Activated CD4-positive, alpha-beta memory T cell treated with anti-CD3 and anti-CD28 coated beads, Interleukin-2, amount 10 ng/mL, durations not matched to agents 7 days and 5 days (primary cell): ENCODE results near the gene PLA2G4E. TPM values are rescaled to one million over a fixed set of nuclear protein-coding genes. Genes with fewer than 3 reads are reported as not detected.
A peak's percentile ranks its signal among the peaks of the same experiment; 100 is the strongest.

Experiments used
- CTCF ChIA-PET: fragments of 350-600 bp; sonication (Branson Sonifier 250); formaldehyde crosslinking; loops from one replicate; lab custom pipeline; 2021; ENCODE audit warnings: antibody characterized with exemption, inconsistent platforms; lab: Charles Lee
- POLR2A ChIA-PET: fragments of 350-600 bp; sonication (Branson Sonifier 250); formaldehyde crosslinking; loops from one replicate; lab custom pipeline; 2021; ENCODE audit warnings: antibody characterized with exemption; lab: Charles Lee
- DNase-seq: peaks from one replicate; pipeline ENCODE4 v3.0.0-alpha.2; 2020
- H3K27ac Mint-ChIP-seq: one replicate; pipeline ENCODE4 v1.8.0; 2021; ENCODE audit warnings: mild to moderate bottlenecking, mixed read lengths
- H3K27me3 Mint-ChIP-seq: one replicate; pipeline ENCODE4 v1.8.0; 2021; ENCODE audit warnings: mixed read lengths
- H3K36me3 Mint-ChIP-seq: one replicate; pipeline ENCODE4 v1.8.0; 2021; ENCODE audit warnings: low read depth, mixed read lengths
- H3K4me1 Mint-ChIP-seq: one replicate; pipeline ENCODE4 v1.8.0; 2021; ENCODE audit warnings: mixed read lengths
- H3K4me3 Mint-ChIP-seq: one replicate; pipeline ENCODE4 v1.8.0; 2021; ENCODE audit warnings: mild to moderate bottlenecking, mixed read lengths
- H3K9me3 Mint-ChIP-seq: one replicate; pipeline ENCODE4 v1.8.0; 2021; ENCODE audit warnings: mixed read lengths
- total RNA-seq, 2 experiments: library from RNA; stranded (reverse); gene quantifications; one replicate each; pipeline ENCODE4 v1.2.3, GENCODE V29; 2021

PLA2G4E gene
- total RNA-seq, 2 experiments from 2014 or later: not detected

DNA sequence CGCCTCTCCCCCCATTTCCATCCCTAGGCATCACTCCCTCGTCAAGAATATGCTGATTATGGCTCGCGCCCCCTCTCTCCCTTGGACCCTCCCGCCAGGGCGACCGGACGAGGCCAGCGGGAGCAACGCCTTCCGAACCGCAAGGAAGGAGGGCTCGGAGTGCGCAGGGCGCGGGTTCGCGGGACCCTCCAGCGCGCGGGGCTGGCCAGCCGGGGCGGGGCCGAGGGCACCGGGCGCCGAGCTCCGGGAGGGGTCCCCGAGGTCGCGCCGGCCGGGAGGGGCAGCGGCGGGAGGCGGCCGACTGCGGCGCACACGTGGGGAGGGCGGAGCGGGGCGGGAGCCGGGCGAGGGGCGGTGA is 49.0 kb downstream of the PLA2G4E start:
- Mint-ChIP-seq H3K4me3 (peak overlapping the region; percentile 82), H3K36me3 (peaks cover 14% of the 10 kb centered on the region), H3K4me1 (peaks cover 58% of the 10 kb centered on the region), H3K27me3 (peaks cover 15% of the 10 kb centered on the region), H3K9me3 (no peaks in the 10 kb centered on the region), H3K27ac (peak overlapping the region; percentile 90)
- CTCF ChIA-PET: interaction anchor here (1.2 to 4.7 kb wide), 6 partner anchors 30 to 276 kb away, joined by 3 to 48 read pairs (median 10); partner anchors contain the start of gene MAPKBP1
- DNase-seq: no peak
- POLR2A ChIA-PET: interaction anchor here (0.7 to 7.4 kb wide), 10 partner anchors 9 to 1228 kb away, joined by 3 to 186 read pairs (median 4); partner anchors contain the start of genes MAPKBP1 and RPAP1

DNA sequence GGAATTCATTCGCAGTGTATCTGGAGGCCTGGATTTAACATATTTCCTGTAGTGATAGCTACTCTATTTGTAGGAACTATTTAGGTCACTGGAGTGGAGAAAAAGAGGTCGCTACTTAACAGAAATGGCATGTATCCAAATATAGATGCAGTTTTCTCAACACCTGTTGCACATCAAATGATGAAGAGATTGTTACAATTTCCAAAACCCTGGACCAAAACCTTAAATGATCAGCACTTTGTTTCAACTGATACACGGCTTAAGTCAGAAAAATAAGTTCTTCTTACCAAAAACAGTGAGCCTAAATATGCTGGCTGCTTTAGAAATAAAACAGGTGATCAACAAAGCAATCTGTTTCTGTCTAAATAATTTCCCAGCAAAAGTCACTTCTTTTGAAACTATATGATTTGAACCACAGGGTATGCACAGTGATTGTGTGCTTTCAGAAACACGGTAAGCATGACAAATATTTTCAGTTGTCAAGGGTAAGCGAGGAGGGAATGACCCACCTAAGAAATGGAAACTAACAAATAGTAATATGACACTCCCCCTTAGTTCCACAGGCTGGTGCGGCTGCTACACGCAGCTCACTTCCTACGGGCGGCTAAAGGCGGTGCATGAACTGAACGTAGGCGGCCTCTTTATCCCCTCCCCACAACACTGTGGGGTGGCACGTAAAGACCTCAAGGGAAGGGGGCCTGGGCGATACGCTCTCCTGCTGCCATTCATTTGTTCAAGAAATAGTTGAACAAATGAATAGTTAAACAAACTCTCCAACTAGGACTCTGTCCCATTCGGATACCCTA is 49.5 kb downstream of the PLA2G4E start:
- H3K27ac Mint-ChIP-seq: peak overlapping the region; percentile 90
- H3K9me3 Mint-ChIP-seq: no peaks in the 10 kb centered on the region
- peaks cover 12% of the 10 kb centered on the region for H3K27me3 Mint-ChIP-seq
- H3K36me3 Mint-ChIP-seq: peaks cover 17% of the 10 kb centered on the region
- peak; percentile 78 for DNase-seq
- ChIA-PET POLR2A (interaction anchor here (1.1 to 7.4 kb wide), 6 partner anchors 9 to 198 kb away, joined by 3 to 186 read pairs (median 8); partner anchors contain the start of gene MAPKBP1), CTCF (interaction anchor here (1.7 to 4.7 kb wide), 4 partner anchors 30 to 198 kb away, joined by 6 to 48 read pairs (median 16); partner anchors contain the start of gene MAPKBP1)
- H3K4me1 Mint-ChIP-seq: peaks cover 64% of the 10 kb centered on the region
- H3K4me3 Mint-ChIP-seq: peak overlapping the region; percentile 82

DNA sequence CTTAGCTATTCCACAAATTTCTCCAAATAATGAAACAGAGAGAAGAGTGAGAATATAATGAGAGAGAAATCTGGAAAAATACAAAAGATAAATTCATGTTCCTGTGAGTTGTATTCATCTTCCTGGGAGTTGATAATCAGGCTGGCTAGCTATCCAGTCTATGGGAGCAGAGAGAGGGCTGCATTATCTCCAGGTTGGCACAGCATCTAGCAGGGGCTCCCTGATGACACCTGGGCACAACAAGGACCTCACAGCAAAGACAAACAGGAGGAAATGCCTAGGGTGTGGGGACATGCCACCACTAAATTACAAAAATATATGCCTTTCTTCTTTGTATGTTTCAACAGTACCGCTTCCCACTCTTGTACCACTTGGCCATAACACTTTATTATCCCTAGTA is 50.4 kb downstream of the PLA2G4E start:
- H3K27ac Mint-ChIP-seq: peak overlapping the region; percentile 90

DNA sequence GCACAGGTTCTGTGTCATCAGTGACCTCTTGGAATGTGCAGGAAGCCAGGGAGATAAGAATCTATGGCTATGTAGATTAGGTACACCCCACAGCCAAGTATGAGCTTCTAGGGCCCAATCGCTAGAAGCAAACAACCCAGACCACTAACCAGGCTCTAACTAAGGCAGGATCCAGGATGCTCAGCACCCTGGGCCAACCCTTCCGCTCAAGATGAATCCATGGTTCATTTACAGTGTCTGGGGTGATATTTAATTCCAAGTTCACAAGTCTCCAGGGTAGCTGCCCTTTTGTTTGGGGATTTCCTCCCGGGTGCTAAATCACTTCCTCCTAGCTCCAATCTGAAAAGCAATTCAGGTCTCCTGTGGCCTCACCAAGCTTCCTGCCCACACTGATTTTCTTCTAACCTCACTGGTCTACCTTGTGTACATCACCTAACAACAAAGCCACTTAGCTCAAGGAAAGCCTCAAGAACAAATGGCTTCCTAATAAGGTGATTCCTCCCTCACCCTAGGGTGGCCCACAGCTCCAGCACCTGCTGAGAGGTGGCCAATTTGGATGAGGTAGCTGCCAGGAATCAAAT is 50.9 kb downstream of the PLA2G4E start:
- Mint-ChIP-seq H3K36me3 (peaks cover 21% of the 10 kb centered on the region), H3K27me3 (peaks cover 7% of the 10 kb centered on the region), H3K27ac (peak overlapping the region; percentile 90), H3K4me1 (peaks cover 73% of the 10 kb centered on the region), H3K9me3 (no peaks in the 10 kb centered on the region), H3K4me3 (peak overlapping the region; percentile 82)
- DNase-seq: peak; percentile 73
- ChIA-PET POLR2A (interaction anchor here (0.6 to 7.4 kb wide), 14 partner anchors 8 to 578 kb away, joined by 3 to 186 read pairs (median 4); partner anchors contain the start of gene MAPKBP1), CTCF (interaction anchor here (1.0 to 4.7 kb wide), 8 partner anchors 9 to 196 kb away, joined by 3 to 48 read pairs (median 4); partner anchors contain the start of gene MAPKBP1)

More for the DNA sequence above, 50.4 kb downstream of the PLA2G4E start:
- DNase-seq: no peak
- ChIA-PET CTCF (interaction anchor here (1.0 to 4.7 kb wide), 8 partner anchors 9 to 197 kb away, joined by 3 to 48 read pairs (median 5); partner anchors contain the start of gene MAPKBP1), POLR2A (interaction anchor here (1.1 to 7.4 kb wide), 11 partner anchors 8 to 198 kb away, joined by 3 to 186 read pairs (median 4); partner anchors contain the start of gene MAPKBP1)
- H3K36me3 Mint-ChIP-seq: peaks cover 21% of the 10 kb centered on the region
- H3K4me3 Mint-ChIP-seq: peak overlapping the region; percentile 82
- H3K9me3 Mint-ChIP-seq: no peaks in the 10 kb centered on the region
- H3K4me1 Mint-ChIP-seq: peaks cover 71% of the 10 kb centered on the region
- peaks cover 8% of the 10 kb centered on the region for H3K27me3 Mint-ChIP-seq

DNA sequence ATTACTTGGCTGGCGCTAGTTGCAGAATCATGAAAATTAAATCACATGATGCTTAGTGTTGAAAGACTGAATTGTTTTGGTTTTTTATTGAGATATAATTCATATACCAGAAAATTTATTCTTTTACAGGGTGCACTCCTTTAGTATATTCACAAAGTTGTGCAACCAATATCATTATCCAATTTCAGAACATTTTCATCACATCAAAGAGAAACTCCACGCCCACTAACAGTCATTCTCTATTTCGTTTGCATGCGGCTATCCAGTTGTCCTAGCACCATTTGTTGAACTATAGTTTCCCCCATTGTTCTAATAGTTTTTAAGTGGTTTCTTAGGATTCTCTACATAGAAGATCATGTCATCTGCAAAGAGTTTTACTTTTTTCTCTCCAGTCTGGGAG is 52.1 kb downstream of the PLA2G4E start:
- ChIA-PET CTCF (interaction anchor here (1.4 to 1.7 kb wide), 2 partner anchors 28 to 33 kb away, joined by 4 to 5 read pairs; no protein-coding TSS in a partner anchor), POLR2A (interaction anchor here (2.0 to 7.4 kb wide), 3 partner anchors 11 to 29 kb away, joined by 4 to 186 read pairs (median 28); no protein-coding TSS in a partner anchor)
- H3K4me1 Mint-ChIP-seq: peaks cover 67% of the 10 kb centered on the region
- no peaks in the 10 kb centered on the region for H3K27me3 Mint-ChIP-seq
- H3K9me3 Mint-ChIP-seq: no peaks in the 10 kb centered on the region
- peaks cover 21% of the 10 kb centered on the region for H3K36me3 Mint-ChIP-seq
- no peak overlapping the region for H3K4me3 Mint-ChIP-seq
- H3K27ac Mint-ChIP-seq: no peak overlapping the region
- DNase-seq: no peak

DNA sequence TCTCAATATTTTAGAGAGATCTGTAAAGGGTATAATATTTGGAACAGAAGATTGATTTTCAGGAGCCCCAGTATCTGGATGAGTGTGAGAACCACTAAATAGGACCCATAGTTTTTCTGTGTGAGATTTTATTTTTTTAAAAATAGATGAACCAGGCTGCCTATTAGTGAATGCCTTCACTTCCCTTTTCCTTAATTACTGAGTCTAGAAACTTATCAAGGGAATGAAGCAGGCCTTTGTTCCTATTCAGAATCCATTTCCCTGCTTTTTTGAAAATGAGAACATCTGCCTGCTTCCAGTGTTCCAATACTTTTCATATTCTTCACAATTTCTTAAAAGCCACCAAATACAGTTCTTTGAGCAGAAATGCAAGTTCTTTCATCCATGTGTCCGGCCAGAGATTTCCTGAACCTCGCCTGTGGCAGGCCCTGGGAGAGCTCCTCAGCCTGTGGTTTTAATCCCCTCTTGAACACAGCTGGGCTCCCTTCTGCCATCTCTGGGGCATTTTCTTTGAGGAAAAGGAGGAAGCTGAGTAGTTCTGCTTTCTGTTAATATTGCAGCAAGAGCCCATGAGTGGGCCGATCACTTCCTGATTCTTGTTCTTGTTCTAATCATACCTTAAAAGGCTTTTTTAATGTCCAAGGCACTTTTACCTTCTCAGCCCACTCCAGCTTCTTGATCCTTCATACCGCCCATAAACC is 53.2 kb downstream of the PLA2G4E start:
- ChIA-PET CTCF (interaction anchor here (0.6 to 1.7 kb wide), 2 partner anchors 8 to 32 kb away, joined by 3 to 5 read pairs; no protein-coding TSS in a partner anchor), POLR2A (interaction anchor here (1.8 to 7.4 kb wide), 3 partner anchors 10 to 32 kb away, joined by 5 to 186 read pairs (median 28); no protein-coding TSS in a partner anchor)
- Mint-ChIP-seq H3K27ac (peak overlapping the region; percentile 70), H3K36me3 (peaks cover 24% of the 10 kb centered on the region), H3K9me3 (no peaks in the 10 kb centered on the region), H3K4me3 (peak overlapping the region; percentile 9), H3K4me1 (peaks cover 57% of the 10 kb centered on the region), H3K27me3 (no peaks in the 10 kb centered on the region)
- no peak for DNase-seq

DNA sequence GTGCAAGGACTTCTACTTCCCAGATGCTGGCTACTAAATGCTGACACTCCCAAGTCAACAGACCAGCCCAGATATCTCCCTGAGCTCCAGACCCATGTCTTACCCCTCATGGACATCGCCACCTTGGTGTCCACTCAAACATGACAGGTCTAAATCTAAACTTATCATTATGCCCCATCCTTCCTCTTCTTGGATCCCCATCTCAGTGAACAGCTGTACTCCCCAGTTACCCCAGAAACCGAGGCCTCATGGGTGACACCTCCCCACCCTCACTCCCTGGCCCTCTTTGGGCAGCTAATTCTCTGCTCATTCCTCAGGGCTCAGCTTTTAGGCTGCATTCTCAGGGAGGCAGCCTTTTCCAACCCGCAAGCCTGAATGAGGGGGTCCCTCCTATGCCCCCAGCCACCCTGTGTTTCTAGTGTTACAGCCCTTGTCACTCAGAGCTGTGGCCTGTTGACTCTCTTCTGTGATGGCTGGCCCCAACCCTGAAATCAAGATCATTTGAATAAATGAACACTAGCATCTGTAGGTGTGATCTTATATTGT is 53.8 kb downstream of the PLA2G4E start:
- no peaks in the 10 kb centered on the region for H3K9me3 Mint-ChIP-seq
- CTCF ChIA-PET: interaction anchor here (1.7 kb wide), 1 partner anchor 31 kb away, joined by 5 read pairs; no protein-coding TSS in a partner anchor
- H3K4me1 Mint-ChIP-seq: peaks cover 58% of the 10 kb centered on the region
- H3K4me3 Mint-ChIP-seq: no peak overlapping the region
- no peaks in the 10 kb centered on the region for H3K27me3 Mint-ChIP-seq
- no peak for DNase-seq
- H3K36me3 Mint-ChIP-seq: peaks cover 28% of the 10 kb centered on the region
- H3K27ac Mint-ChIP-seq: no peak overlapping the region
- POLR2A ChIA-PET: interaction anchor here (0.7 to 4.9 kb wide), 3 partner anchors 9 to 32 kb away, joined by 3 to 28 read pairs (median 5); no protein-coding TSS in a partner anchor

DNA sequence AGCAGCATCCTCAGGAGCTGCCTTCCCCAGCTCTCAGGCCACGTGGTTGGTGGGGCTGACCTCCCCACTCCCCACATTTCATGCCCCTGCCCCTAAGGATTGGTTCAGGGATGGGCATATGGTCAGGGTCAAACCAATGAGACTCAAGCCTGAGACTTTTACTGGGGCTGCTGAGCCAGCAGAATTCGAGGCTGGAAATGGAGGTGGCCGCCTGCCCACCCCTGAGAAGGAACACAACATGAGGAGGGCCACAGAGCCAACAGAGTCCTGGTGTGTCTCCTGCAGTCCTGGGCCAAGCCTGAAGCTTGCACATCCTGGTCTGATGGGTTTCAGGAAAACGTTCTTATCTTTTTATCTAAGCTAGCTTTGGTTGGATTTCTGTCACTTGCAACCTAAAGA is 54.4 kb downstream of the PLA2G4E start:
- POLR2A ChIA-PET: interaction anchor here (0.7 to 4.9 kb wide), 4 partner anchors 9 to 31 kb away, joined by 3 to 28 read pairs (median 4); no protein-coding TSS in a partner anchor
- no peaks in the 10 kb centered on the region for H3K27me3 Mint-ChIP-seq
- H3K27ac Mint-ChIP-seq: no peak overlapping the region
- CTCF ChIA-PET: no interaction called here
- H3K4me3 Mint-ChIP-seq: no peak overlapping the region
- DNase-seq: no peak
- H3K4me1 Mint-ChIP-seq: peaks cover 63% of the 10 kb centered on the region
- H3K36me3 Mint-ChIP-seq: peaks cover 31% of the 10 kb centered on the region
- H3K9me3 Mint-ChIP-seq: no peaks in the 10 kb centered on the region

DNA sequence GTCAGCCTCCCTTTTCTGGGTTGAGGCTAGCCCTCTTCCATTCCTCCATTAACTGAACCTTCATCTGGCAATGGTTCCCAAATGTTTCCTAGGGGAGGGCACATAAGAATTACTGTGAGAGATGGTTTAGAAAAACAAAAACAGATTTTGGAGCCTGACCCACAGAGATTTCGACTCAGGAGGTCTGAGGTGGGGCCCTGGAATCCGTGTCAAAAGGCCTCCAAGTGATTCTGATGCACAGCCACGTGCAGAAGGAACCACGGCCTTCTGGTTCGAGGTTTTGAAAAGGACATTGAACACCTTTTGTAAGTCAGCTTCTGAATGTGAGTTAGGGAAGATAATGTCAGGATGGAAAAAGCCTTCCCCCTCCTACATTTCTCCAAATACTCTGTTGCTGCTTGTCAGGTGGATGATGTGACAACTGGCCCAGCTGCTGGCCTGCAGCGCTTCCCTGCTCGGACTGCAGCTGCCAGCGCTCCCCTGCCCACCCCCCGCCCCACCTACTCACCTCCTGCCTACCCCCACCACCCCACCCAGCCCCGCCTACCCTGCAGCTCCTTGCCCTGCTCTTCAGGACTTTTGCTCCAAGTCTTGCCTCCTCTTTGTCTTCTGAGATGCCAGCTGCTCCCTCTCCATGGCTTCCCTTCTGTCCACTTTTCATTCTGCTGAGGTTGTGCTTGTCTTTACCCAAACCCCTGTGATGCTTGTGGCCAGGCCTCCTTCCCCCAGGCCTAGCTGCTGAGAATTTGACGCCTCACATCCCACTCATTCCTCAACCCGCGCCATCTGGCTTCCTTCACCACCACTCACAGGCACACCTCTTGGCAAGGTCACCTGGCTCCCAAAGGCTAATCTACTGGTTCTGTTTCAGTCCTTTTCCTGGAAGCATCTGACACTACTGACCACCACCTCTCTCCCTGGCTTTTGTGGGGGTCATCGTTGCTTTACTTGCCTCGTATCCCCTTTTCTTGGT is 55.1 kb downstream of the PLA2G4E start:
- DNase-seq: no peak
- H3K9me3 Mint-ChIP-seq: no peaks in the 10 kb centered on the region
- no peak overlapping the region for H3K4me3 Mint-ChIP-seq
- H3K27me3 Mint-ChIP-seq: no peaks in the 10 kb centered on the region
- H3K4me1 Mint-ChIP-seq: peaks cover 63% of the 10 kb centered on the region
- CTCF ChIA-PET: no interaction called here
- H3K36me3 Mint-ChIP-seq: peaks cover 36% of the 10 kb centered on the region
- H3K27ac Mint-ChIP-seq: no peak overlapping the region
- POLR2A ChIA-PET: interaction anchor here (0.7 to 4.9 kb wide), 4 partner anchors 8 to 31 kb away, joined by 3 to 28 read pairs (median 4); no protein-coding TSS in a partner anchor

DNA sequence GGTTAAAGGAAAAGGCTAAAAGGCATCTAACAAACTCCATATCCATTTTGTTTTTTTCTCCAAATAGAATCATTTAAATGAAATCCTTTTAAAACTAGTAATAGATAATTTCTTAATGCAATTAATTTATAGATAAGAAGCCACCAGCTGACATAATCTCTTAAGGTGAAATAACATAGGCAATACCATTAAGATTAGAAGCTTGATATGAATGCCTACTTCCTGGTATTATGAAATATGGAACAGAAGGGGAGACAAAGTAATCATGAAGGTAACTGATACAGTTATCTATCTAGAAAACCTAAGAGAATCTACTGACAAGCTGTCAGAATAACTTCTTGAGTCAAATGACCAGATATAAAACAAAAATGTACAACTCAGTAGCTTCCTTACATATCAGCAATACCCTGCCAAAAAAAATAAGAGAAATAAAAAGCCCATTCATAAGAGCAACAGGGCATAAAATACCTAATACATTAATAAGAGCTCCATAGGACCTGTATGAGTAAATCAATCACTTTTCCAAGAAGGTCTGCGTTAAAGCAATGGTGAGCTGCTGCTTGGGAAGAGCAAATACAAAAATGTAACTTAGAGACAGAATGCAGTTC is 59.1 kb downstream of the PLA2G4E start:
- DNase-seq: no peak
- Mint-ChIP-seq H3K9me3 (no peaks in the 10 kb centered on the region), H3K4me3 (no peak overlapping the region), H3K27me3 (no peaks in the 10 kb centered on the region), H3K27ac (no peak overlapping the region), H3K36me3 (peaks cover 26% of the 10 kb centered on the region), H3K4me1 (peaks cover 56% of the 10 kb centered on the region)
- ChIA-PET POLR2A (interaction anchor here (1.0 to 1.4 kb wide), 3 partner anchors 9 to 11 kb away, joined by 3 read pairs; partner anchors contain the start of gene EHD4), CTCF (interaction anchor here (0.8 to 1.2 kb wide), 2 partner anchors 9 to 25 kb away, joined by 4 to 5 read pairs; no protein-coding TSS in a partner anchor)
